Karpas-422 (cell line): ENCODE results near the gene SCP2D1. TPM values are rescaled to one million over a fixed set of nuclear protein-coding genes. Genes with fewer than 3 reads are reported as not detected.
"Not testable (repeated sequence)": the region's sequence is repeated elsewhere in the genome, so short reads cannot be mapped to it uniquely, and the experiment has no call there.

Experiments used
- DNase-seq: peaks from one replicate; pipeline ENCODE4 v3.0.0-alpha.2; 2015
- H2AFZ ChIP-seq: fragments of 200-600 bp; sonication (generic); 2 replicates; pipeline ENCODE4 v1.6.1; 2014; ENCODE audit warnings: antibody characterized with exemption, low read length, mixed read lengths
- H3K27ac ChIP-seq: fragments of 200-600 bp; sonication (generic); 2 replicates; pipeline ENCODE4 v1.5.1; 2014; ENCODE audit warnings: mild to moderate bottlenecking, low read length, moderate library complexity
- H3K27me3 ChIP-seq: fragments of 200-600 bp; sonication (generic); 2 replicates; pipeline ENCODE4 v1.6.1; 2014; ENCODE audit warnings: low read length, mixed read lengths
- H3K36me3 ChIP-seq: fragments of 200-600 bp; sonication (generic); 2 replicates; pipeline ENCODE4 v1.6.1; 2014; ENCODE audit warnings: low read length, mixed read lengths; ENCODE audit not compliant: insufficient read depth
- H3K4me1 ChIP-seq: fragments of 200-600 bp; sonication (generic); 2 replicates; pipeline ENCODE4 v1.6.1; 2014; ENCODE audit warnings: mild to moderate bottlenecking, low read length, mixed read lengths
- H3K4me2 ChIP-seq: fragments of 200-600 bp; sonication (generic); 2 replicates; pipeline ENCODE4 v1.6.1; 2014; ENCODE audit warnings: low read length, low read depth, mild to moderate bottlenecking; ENCODE audit not compliant: poor library complexity, severe bottlenecking
- H3K4me3 ChIP-seq: fragments of 200-600 bp; sonication (generic); 2 replicates; pipeline ENCODE4 v1.5.1; 2014; ENCODE audit warnings: mild to moderate bottlenecking, antibody characterized with exemption, low read length, mixed read lengths
- H3K79me2 ChIP-seq: fragments of 200-600 bp; sonication (generic); 2 replicates; pipeline ENCODE4 v1.6.1; 2014; ENCODE audit warnings: mild to moderate bottlenecking, low read length, mixed read lengths
- H3K9ac ChIP-seq: fragments of 200-600 bp; sonication (generic); 2 replicates; pipeline ENCODE4 v1.6.0; 2014; ENCODE audit warnings: low read length
- H3K9me2 ChIP-seq: fragments of 200-600 bp; sonication (generic), shearing (Covaris generic); replicated peaks from 2 replicates; pipeline ENCODE4 v1.6.0; 2014; ENCODE audit warnings: mild to moderate bottlenecking, low read length, moderate library complexity; ENCODE audit not compliant: insufficient read depth
- H3K9me3 ChIP-seq: fragments of 300-700, 200-600 bp; sonication (generic); 2 replicates; pipeline ENCODE4 v1.6.1; 2014; ENCODE audit warnings: low read length, mixed read lengths
- H4K20me1 ChIP-seq: fragments of 200-600 bp; sonication (generic); 2 replicates; pipeline ENCODE4 v1.6.1; 2014; ENCODE audit warnings: mild to moderate bottlenecking, antibody characterized with exemption, low read length, low read depth; ENCODE audit not compliant: insufficient read depth
- total RNA-seq: library from RNA; depleted of rRNA; stranded (reverse); fragments of >200 nt; shearing (Covaris generic); gene quantifications from 2 replicates; pipeline ENCODE4 v1.2.3, GENCODE V29; 2014; ENCODE audit warnings: low replicate concordance

Gene SCP2D1
- total RNA-seq, 1 experiment from 2014 or later = not detected

GRCh38 chr20:18783385-18783959, 30.1 kb upstream of the SCP2D1 start:
- no peaks in the 10 kb centered on the region for H3K9me2 ChIP-seq
- H2AFZ ChIP-seq = no peak overlapping the region
- no peak overlapping the region for H3K4me3 ChIP-seq
- H3K4me2 ChIP-seq = no peak overlapping the region
- no peaks in the 10 kb centered on the region for H3K36me3 ChIP-seq
- H3K4me1 ChIP-seq = no peaks in the 10 kb centered on the region
- H3K27me3 ChIP-seq = no peaks in the 10 kb centered on the region
- H4K20me1 ChIP-seq = no peaks in the 10 kb centered on the region
- H3K9me3 ChIP-seq = no peaks in the 10 kb centered on the region
- no peaks in the 10 kb centered on the region for H3K79me2 ChIP-seq
- DNase-seq = no peak
- H3K9ac ChIP-seq = no peak overlapping the region
- no peak overlapping the region for H3K27ac ChIP-seq

DNA sequence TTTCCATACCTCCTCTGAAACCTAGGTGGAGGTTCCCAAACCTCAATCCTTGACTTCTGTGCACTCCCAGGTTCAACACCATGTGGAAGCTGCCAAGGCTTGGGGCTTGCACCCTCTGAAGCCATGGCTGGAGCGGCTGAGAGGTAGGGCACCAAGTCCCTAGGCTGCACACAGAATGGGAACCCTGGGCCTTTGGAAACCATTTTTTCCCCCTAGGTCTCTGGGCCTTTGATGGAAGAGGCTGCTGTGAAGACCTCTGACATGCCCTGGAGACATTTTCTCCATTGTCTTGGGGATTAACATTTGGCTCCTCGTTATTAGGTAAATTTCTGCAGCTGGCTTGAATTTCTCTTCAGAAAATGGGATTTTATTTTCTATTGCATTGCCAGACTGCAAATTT, 26.5 kb upstream of the SCP2D1 start:
- not testable (repeated sequence) for H3K9me3 ChIP-seq, H3K4me2 ChIP-seq, H4K20me1 ChIP-seq, H3K4me1 ChIP-seq, H3K9me2 ChIP-seq, H3K27me3 ChIP-seq, H3K36me3 ChIP-seq, DNase-seq, H3K9ac ChIP-seq, H3K4me3 ChIP-seq, H2AFZ ChIP-seq, H3K79me2 ChIP-seq, H3K27ac ChIP-seq

DNA sequence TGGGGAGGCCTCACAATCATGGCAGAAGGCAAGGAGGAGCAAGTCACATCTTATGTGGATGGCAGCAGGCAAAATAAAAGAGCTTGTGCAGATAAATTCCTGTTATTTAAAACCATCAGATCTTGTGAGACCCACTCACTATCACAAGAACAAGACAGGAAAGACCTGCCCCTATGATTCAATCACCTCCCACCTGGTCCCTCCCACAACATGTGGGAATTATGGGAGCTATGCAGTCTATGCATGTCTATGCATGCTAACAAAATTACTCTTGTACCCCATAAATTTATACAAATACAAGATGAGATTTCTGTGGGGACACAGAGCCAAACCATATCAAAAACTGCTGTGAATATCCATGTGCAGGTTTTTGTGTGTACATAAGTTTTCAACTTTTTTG, 25.6 kb upstream of the SCP2D1 start:
- Histone ChIP-seq H3K4me3 (no peak overlapping the region), H4K20me1 (no peaks in the 10 kb centered on the region), H3K4me2 (no peak overlapping the region), H3K79me2 (no peaks in the 10 kb centered on the region), H3K27ac (no peak overlapping the region), H3K9me2 (no peaks in the 10 kb centered on the region), H3K9me3 (no peaks in the 10 kb centered on the region), H3K9ac (no peak overlapping the region), H3K27me3 (no peaks in the 10 kb centered on the region), H3K4me1 (no peaks in the 10 kb centered on the region; the same call in none of the 2 replicates), H3K36me3 (no peaks in the 10 kb centered on the region), H2AFZ (no peak overlapping the region)
- DNase-seq = no peak

- Histone ChIP-seq H4K20me1 (no peaks in the 10 kb centered on the region), H3K36me3 (no peaks in the 10 kb centered on the region), H3K4me3 (no peak overlapping the region), H3K27ac (no peak overlapping the region), H3K4me2 (no peak overlapping the region), H3K4me1 (peaks cover 16% of the 10 kb centered on the region), H3K79me2 (no peaks in the 10 kb centered on the region), H2AFZ (no peak overlapping the region), H3K9me2 (no peaks in the 10 kb centered on the region), H3K9ac (no peak overlapping the region), H3K27me3 (no peaks in the 10 kb centered on the region), H3K9me3 (no peaks in the 10 kb centered on the region)
- DNase-seq = no peak
Measured at GRCh38 chr20:18790787-18791186, 22.8 kb upstream of the SCP2D1 start.

DNA sequence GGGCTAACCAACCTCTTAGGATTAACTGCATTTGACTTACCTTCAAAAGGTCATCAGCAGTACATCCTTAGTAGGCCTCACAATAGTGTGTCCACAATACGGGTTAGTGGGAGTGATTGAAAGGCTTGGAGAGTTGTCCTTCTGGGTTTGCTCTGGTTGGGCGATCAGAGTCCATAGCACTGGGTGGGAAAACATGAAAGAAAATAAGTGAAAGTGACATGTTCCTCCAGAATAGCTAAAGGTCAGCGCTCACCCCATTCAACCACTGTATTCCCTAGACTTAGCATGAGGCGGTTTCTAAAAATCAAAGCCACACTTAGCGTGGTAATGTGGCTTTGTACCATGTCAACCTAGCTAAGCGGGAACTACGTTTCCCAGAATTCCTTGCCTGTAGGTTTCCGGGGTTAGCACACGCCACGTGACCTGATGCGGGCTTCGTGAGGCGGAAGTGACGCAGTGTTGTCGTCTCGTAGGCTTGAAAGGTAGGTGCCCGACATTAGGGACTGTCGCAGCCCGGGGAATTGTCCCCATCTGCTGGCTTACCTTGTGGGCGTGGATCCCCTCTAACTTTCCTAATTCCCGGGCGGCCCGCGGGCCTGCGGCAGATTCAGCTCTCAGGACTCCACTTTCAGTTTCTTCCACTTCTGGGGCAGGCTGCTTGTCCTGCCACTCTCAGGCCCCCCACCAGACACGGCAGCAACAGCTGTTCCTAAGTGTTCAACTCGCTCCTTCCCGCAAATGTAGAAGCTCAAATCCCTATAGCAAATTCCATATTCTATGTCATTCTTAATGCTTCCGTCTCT, 19.8 kb upstream of the SCP2D1 start:
- H3K9me3 ChIP-seq = no peaks in the 10 kb centered on the region
- H3K27me3 ChIP-seq = no peaks in the 10 kb centered on the region
- H3K4me3 ChIP-seq = peak overlapping the region; percentile 95
- H3K27ac ChIP-seq = no peak overlapping the region
- peak overlapping the region; percentile 87 for H3K9ac ChIP-seq
- peak; percentile 97 for DNase-seq
- H3K9me2 ChIP-seq = no peaks in the 10 kb centered on the region
- no peaks in the 10 kb centered on the region for H3K79me2 ChIP-seq
- no peaks in the 10 kb centered on the region for H4K20me1 ChIP-seq
- peaks cover 16% of the 10 kb centered on the region for H3K4me1 ChIP-seq
- H3K36me3 ChIP-seq = no peaks in the 10 kb centered on the region
- H3K4me2 ChIP-seq = peak overlapping the region; percentile 98
- H2AFZ ChIP-seq = peak overlapping the region; percentile 96

- Histone ChIP-seq H3K36me3 (no peaks in the 10 kb centered on the region), H3K9me3 (no peaks in the 10 kb centered on the region), H3K4me1 (peaks cover 16% of the 10 kb centered on the region), H4K20me1 (no peaks in the 10 kb centered on the region), H3K27ac (no peak overlapping the region), H3K4me2 (peak overlapping the region; percentile 98), H3K4me3 (peak overlapping the region; percentile 95), H3K27me3 (no peaks in the 10 kb centered on the region), H3K9ac (peak overlapping the region; percentile 87), H3K9me2 (no peaks in the 10 kb centered on the region), H2AFZ (peak overlapping the region; percentile 96), H3K79me2 (no peaks in the 10 kb centered on the region)
- no peak for DNase-seq
Measured at GRCh38 chr20:18794428-18794787, 19.2 kb upstream of the SCP2D1 start.

GRCh38 chr20:18795366-18795765, 18.2 kb upstream of the SCP2D1 start:
- Histone ChIP-seq H3K4me1 (peaks cover 16% of the 10 kb centered on the region), H3K27me3 (no peaks in the 10 kb centered on the region), H3K9me2 (no peaks in the 10 kb centered on the region), H3K4me3 (no peak overlapping the region), H4K20me1 (no peaks in the 10 kb centered on the region), H3K9ac (no peak overlapping the region), H3K27ac (no peak overlapping the region), H3K79me2 (no peaks in the 10 kb centered on the region), H3K36me3 (no peaks in the 10 kb centered on the region), H3K9me3 (no peaks in the 10 kb centered on the region), H3K4me2 (no peak overlapping the region), H2AFZ (no peak overlapping the region)
- DNase-seq = no peak

DNA sequence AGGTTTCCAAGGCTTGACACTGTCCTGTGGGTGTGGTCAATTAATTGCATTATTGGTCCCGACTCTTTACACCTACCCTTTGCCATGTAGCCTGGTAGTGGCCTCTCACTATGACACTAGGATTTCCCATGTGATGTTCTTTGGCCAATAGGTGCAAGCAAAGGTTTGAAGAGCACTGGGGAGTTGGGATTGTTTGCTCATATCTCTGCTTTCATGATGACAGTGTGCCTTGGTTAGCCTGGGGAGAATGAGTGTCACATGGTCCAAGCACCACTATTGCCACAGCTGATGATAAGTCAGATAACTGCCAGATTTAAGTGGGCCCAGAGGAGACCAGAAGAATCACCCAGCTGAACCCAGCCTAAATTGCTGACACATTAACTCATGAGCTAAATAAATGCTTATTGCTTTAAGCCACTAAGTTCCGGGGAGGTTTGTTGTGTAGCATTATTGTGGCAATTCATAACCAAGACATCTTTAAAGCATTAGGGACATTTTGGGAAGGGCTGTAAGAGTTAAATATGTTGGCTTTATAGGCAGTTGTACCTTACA, 17.2 kb upstream of the SCP2D1 start:
- no peaks in the 10 kb centered on the region for H3K79me2 ChIP-seq
- H3K9ac ChIP-seq = no peak overlapping the region
- H3K4me2 ChIP-seq = no peak overlapping the region
- H3K27ac ChIP-seq = no peak overlapping the region
- H2AFZ ChIP-seq = no peak overlapping the region
- H3K4me3 ChIP-seq = no peak overlapping the region
- peaks cover 18% of the 10 kb centered on the region for H3K4me1 ChIP-seq
- DNase-seq = no peak
- no peaks in the 10 kb centered on the region for H3K36me3 ChIP-seq
- H3K9me2 ChIP-seq = no peaks in the 10 kb centered on the region
- H3K27me3 ChIP-seq = no peaks in the 10 kb centered on the region
- H3K9me3 ChIP-seq = no peaks in the 10 kb centered on the region
- no peaks in the 10 kb centered on the region for H4K20me1 ChIP-seq
